ENCODE measurements around the gene CYSTM1.
A peak's percentile ranks its signal among the peaks of the same experiment; 100 is the strongest.

The CYSTM1 gene

DNA sequence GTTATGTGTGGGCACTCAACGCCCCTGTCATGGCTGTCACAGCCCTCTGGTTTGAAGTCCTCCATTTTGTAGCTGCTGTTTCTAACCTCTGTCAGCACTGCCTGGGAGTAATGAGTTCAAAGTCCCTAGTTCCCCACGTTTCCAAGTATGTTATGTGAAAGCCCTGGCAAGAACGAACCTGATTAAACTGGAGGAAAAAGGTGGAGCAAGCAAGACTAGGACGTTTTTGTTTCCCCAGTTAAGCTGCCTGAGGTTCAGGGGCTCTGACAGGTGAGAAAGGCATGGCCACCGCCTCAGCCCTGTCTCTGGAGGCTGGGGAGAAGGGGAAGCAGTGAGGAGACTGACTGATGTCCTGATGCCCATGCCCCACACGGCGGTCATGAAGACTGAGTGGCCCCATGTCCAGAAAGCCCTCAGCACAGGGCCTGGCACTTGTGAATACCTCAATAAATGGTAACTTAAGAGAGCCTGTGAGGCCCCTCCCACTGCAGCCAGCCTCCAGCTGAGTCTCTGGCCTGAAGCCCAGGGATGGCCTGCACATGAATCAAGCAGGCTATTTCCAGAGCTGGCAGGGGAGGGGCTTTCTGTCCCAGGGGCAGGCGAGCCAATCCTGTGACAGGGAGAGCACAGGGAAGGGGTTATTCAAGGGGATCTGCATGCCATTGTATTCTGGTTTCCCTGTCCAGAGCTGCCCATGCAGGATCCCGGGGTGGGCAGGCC, 66.2 kb downstream of the CYSTM1 start:
- H3K27me3 ChIP-seq (ENCODE audit: control insufficient read depth, low read length): no peaks in the 10 kb centered on the region
- peaks cover 17% of the 10 kb centered on the region for H3K36me3 ChIP-seq (ENCODE audit: control insufficient read depth, low read length)
- peaks cover 17% of the 10 kb centered on the region for H3K4me1 ChIP-seq (ENCODE audit: control insufficient read depth, low read length)
- TF ChIP-seq CTCF (IDR thresholded peaks at IDR 0.05; ENCODE audit: low read depth, low read length, poor library complexity, severe bottlenecking): no peak
- no peak for TF ChIP-seq EZH2phosphoT487 (IDR thresholded peaks at IDR 0.05; ENCODE audit: borderline replicate concordance, low read length)
- no peak overlapping the region for H3K4me2 ChIP-seq (ENCODE audit: low read length)
- H3K9me2 ChIP-seq (replicated peaks; ENCODE audit: control insufficient read depth, low read length): no peaks in the 10 kb centered on the region
- H3K4me3 ChIP-seq (ENCODE audit: low read length): no peak overlapping the region
- no peak overlapping the region for H3K27ac ChIP-seq (ENCODE audit: low read depth, low read length)
- H3K9me3 ChIP-seq (ENCODE audit: control insufficient read depth, insufficient read depth, low read length): no peaks in the 10 kb centered on the region
- H4K20me1 ChIP-seq (ENCODE audit: control insufficient read depth, insufficient read depth, low read depth, low read length): 0 out of 2 replicates have a peak, but pooled peaks cover 3% of the 10 kb centered on the region
- H3K79me2 ChIP-seq (ENCODE audit: control insufficient read depth, low read length): no peaks in the 10 kb centered on the region
- H3F3A ChIP-seq (ENCODE audit: control insufficient read depth, insufficient read depth): no peaks in the 10 kb centered on the region

DNA sequence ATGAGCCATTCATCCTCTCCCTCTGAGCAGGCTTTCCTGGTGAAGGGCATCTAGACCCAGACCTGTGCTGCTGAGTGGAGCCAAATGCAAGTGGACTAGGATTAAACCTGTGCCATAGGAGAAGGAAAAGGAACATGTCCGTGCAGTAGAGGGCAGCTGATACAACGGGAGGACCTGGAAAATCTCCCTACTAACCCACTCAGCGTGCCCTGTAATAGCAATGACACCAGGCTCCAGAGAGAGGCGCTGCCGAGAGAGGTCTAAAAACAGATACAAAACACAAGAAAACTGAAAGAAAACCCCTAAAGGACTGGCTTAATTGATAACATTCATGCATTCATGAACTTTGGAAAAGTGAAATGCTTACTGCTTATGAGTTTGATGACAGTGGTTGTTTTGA, 67.1 kb downstream of the CYSTM1 start:
- H3K4me2 ChIP-seq (ENCODE audit: low read length): no peak overlapping the region
- H4K20me1 ChIP-seq (ENCODE audit: control insufficient read depth, insufficient read depth, low read depth, low read length): 0 out of 2 replicates have a peak, but pooled peaks cover 3% of the 10 kb centered on the region
- H3K79me2 ChIP-seq (ENCODE audit: control insufficient read depth, low read length): no peaks in the 10 kb centered on the region
- TF ChIP-seq CTCF (IDR thresholded peaks at IDR 0.05; ENCODE audit: low read depth, low read length, poor library complexity, severe bottlenecking): peak; percentile 23
- TF ChIP-seq EZH2phosphoT487 (IDR thresholded peaks at IDR 0.05; ENCODE audit: borderline replicate concordance, low read length): no peak
- H3K9me3 ChIP-seq (ENCODE audit: control insufficient read depth, insufficient read depth, low read length): no peaks in the 10 kb centered on the region
- no peak overlapping the region for H3K27ac ChIP-seq (ENCODE audit: low read depth, low read length)
- H3K4me3 ChIP-seq (ENCODE audit: low read length): no peak overlapping the region
- no peaks in the 10 kb centered on the region for H3K27me3 ChIP-seq (ENCODE audit: control insufficient read depth, low read length)
- no peaks in the 10 kb centered on the region for H3F3A ChIP-seq (ENCODE audit: control insufficient read depth, insufficient read depth)
- H3K36me3 ChIP-seq (ENCODE audit: control insufficient read depth, low read length): peaks cover 17% of the 10 kb centered on the region
- no peaks in the 10 kb centered on the region for H3K9me2 ChIP-seq (replicated peaks; ENCODE audit: control insufficient read depth, low read length)
- peaks cover 19% of the 10 kb centered on the region for H3K4me1 ChIP-seq (ENCODE audit: control insufficient read depth, low read length)

DNA sequence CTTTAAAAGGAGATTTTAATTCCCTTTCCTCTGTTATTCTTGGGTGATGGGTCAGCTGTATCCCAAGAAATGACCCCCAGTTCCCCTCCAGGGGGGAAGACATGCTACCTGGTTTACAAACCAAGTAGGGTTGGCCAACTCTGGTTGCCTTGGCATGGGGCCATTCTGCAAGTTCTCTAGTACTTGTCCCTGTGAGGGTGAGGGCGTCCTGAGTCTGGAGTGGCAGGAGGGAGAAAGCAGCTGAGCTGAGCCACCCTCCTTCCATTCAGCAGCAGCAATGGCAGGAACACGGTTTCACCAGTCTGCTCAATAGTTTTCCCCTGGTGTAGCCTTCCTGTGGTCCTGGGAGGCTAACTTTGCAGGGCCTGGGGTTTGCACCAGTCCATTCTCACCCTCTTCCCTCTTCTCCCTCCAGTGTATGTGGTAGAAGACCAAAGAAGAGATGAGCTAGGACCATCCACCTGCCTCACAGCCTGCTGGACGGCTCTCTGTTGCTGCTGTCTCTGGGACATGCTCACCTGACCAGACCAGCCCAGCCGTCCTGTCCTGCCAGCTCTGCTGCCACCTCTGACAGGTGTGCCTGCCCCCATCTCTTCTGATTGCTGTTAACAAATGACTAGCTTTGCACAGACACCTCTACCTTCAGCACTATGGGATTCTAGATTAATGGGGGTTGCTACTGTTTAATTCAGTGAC, 68.0 kb downstream of the CYSTM1 start:
- no peaks in the 10 kb centered on the region for H3K9me3 ChIP-seq (ENCODE audit: control insufficient read depth, insufficient read depth, low read length)
- H3F3A ChIP-seq (ENCODE audit: control insufficient read depth, insufficient read depth): no peaks in the 10 kb centered on the region
- H3K27me3 ChIP-seq (ENCODE audit: control insufficient read depth, low read length): no peaks in the 10 kb centered on the region
- H3K79me2 ChIP-seq (ENCODE audit: control insufficient read depth, low read length): no peaks in the 10 kb centered on the region
- H4K20me1 ChIP-seq (ENCODE audit: control insufficient read depth, insufficient read depth, low read depth, low read length): 0 out of 2 replicates have a peak, but pooled peaks cover 3% of the 10 kb centered on the region
- H3K27ac ChIP-seq (ENCODE audit: low read depth, low read length): no peak overlapping the region
- peaks cover 17% of the 10 kb centered on the region for H3K36me3 ChIP-seq (ENCODE audit: control insufficient read depth, low read length)
- H3K4me3 ChIP-seq (ENCODE audit: low read length): no peak overlapping the region
- TF ChIP-seq CTCF (IDR thresholded peaks at IDR 0.05; ENCODE audit: low read depth, low read length, poor library complexity, severe bottlenecking): no peak
- no peak for TF ChIP-seq EZH2phosphoT487 (IDR thresholded peaks at IDR 0.05; ENCODE audit: borderline replicate concordance, low read length)
- no peak overlapping the region for H3K4me2 ChIP-seq (ENCODE audit: low read length)
- H3K4me1 ChIP-seq (ENCODE audit: control insufficient read depth, low read length): peaks cover 19% of the 10 kb centered on the region
- no peaks in the 10 kb centered on the region for H3K9me2 ChIP-seq (replicated peaks; ENCODE audit: control insufficient read depth, low read length)

All from DOHH2 (cell line).